Transverse colon (tissue), 3 donors: ENCODE results near the gene USP6NL.

Experiments
- EP300 ChIP-seq: sonication (generic); formaldehyde crosslinking; IDR thresholded peaks from one replicate; pipeline ENCODE4 v1.6.1; 2017; ENCODE audit warnings: antibody characterized with exemption, low read depth
- POLR2A ChIP-seq: fragments of 450-650 bp; IDR thresholded peaks from one replicate; pipeline ENCODE4 v1.6.1; 2016; ENCODE audit warnings: antibody characterized with exemption, mild to moderate bottlenecking, moderate library complexity
- TF ChIP-seq, protein P1 (sequence below), 5 experiments: fragments of 200-600 bp in 3 of 5; fragments of 450-650 bp in 2 of 5; sonication (generic) in 3 of 5; IDR thresholded peaks; 1 replicate in 2 of 5; 2 replicates in 3 of 5; pipeline ENCODE4 v1.5.1; 2016 to 2017; ENCODE audit warnings: antibody characterized with exemption in 5 of 5, inconsistent platforms in 3 of 5, mild to moderate bottlenecking in 2 of 5, moderate library complexity in 1 of 5

GRCh38 chr10:11483201-11484148 is 128.0 kb downstream of the USP6NL start:
- TF ChIP-seq, protein P1, sequence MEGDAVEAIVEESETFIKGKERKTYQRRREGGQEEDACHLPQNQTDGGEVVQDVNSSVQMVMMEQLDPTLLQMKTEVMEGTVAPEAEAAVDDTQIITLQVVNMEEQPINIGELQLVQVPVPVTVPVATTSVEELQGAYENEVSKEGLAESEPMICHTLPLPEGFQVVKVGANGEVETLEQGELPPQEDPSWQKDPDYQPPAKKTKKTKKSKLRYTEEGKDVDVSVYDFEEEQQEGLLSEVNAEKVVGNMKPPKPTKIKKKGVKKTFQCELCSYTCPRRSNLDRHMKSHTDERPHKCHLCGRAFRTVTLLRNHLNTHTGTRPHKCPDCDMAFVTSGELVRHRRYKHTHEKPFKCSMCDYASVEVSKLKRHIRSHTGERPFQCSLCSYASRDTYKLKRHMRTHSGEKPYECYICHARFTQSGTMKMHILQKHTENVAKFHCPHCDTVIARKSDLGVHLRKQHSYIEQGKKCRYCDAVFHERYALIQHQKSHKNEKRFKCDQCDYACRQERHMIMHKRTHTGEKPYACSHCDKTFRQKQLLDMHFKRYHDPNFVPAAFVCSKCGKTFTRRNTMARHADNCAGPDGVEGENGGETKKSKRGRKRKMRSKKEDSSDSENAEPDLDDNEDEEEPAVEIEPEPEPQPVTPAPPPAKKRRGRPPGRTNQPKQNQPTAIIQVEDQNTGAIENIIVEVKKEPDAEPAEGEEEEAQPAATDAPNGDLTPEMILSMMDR (IDR thresholded peaks at IDR 0.05) = no peak
- TF ChIP-seq POLR2A (no peak), EP300 (no peak)
